ENCODE measurements around the gene NPTX2.

DNA sequence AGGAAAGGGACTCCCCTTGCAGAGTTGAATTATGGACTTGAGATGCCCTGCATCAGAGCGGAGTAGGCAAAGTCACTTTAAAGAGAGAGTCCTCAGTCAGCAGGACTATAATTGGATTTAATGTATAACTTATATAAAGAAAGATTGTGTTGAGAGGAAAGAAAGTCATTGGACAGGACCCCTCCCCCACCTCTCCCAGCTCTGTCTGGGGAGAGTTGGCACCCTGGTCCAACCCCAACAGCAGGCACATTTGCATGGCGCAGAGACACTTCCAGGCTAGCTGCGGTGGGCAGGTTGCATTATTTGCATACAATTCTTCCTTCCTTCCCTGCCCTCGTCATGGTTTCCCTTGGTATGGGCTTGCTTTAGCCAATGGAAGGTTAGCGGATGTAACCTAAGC lies 46.1 kb upstream of the NPTX2 start:
- TF ChIP-seq CTCF (IDR thresholded peaks at IDR 0.05; ENCODE audit: poor library complexity, severe bottlenecking) (no peak), POLR2AphosphoS5 (IDR thresholded peaks at IDR 0.05) (no peak), MXI1 (conservative IDR thresholded peaks at IDR 0.05; ENCODE audit: poor library complexity, severe bottlenecking) (no peak)
